ENCODE measurements around the gene RPL22. TPM values are rescaled to one million over a fixed set of nuclear protein-coding genes. Genes with fewer than 3 reads are reported as not detected.

RPL22 gene
- total RNA-seq, 1 experiment from 2014 or later, result 456 TPM

DNA sequence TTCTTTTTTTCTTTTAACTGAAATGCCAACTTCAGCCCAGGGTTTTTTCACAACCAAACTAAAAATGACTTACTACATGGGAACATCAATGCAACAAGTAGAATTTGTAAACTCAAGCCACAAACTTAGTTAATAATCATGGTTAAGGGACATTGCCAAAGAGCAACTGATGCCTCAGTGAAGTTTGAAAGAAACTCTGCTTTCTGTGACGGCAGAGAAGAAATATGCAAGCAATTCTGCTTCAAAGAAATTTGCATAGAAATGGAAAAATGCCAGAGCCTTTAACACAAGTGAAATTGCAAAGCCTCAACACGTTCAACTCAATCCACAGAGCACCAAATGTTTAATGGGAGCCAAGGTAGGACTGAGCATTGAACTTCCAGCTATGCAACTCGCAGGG is 14.2 kb downstream of the RPL22 start:
- RAD21 ChIA-PET (ENCODE audit: low non-redundant PET in 1 of 2, low total read pairs in 2 of 2, uncharacterized antibody in 2 of 2, unreplicated experiment in 2 of 2), result no interaction called here
- CTCF ChIA-PET, result interaction anchor here (0.9 to 2.4 kb wide), 10 partner anchors 9 to 234 kb away, joined by 3 to 19 read pairs (median 4); partner anchors contain the start of genes HES2, RNF207 and RPL22
- intact Hi-C loops (cut with micrococcal nuclease), result loop anchor here (2.0 kb wide), 1 partner anchor 76 kb away; no protein-coding TSS in a partner anchor
- no peak for TF ChIP-seq FOSL1 (IDR thresholded peaks at IDR 0.05; ENCODE audit: low read depth)
- TF ChIP-seq, protein P1, sequence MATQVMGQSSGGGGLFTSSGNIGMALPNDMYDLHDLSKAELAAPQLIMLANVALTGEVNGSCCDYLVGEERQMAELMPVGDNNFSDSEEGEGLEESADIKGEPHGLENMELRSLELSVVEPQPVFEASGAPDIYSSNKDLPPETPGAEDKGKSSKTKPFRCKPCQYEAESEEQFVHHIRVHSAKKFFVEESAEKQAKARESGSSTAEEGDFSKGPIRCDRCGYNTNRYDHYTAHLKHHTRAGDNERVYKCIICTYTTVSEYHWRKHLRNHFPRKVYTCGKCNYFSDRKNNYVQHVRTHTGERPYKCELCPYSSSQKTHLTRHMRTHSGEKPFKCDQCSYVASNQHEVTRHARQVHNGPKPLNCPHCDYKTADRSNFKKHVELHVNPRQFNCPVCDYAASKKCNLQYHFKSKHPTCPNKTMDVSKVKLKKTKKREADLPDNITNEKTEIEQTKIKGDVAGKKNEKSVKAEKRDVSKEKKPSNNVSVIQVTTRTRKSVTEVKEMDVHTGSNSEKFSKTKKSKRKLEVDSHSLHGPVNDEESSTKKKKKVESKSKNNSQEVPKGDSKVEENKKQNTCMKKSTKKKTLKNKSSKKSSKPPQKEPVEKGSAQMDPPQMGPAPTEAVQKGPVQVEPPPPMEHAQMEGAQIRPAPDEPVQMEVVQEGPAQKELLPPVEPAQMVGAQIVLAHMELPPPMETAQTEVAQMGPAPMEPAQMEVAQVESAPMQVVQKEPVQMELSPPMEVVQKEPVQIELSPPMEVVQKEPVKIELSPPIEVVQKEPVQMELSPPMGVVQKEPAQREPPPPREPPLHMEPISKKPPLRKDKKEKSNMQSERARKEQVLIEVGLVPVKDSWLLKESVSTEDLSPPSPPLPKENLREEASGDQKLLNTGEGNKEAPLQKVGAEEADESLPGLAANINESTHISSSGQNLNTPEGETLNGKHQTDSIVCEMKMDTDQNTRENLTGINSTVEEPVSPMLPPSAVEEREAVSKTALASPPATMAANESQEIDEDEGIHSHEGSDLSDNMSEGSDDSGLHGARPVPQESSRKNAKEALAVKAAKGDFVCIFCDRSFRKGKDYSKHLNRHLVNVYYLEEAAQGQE (IDR thresholded peaks at IDR 0.05; ENCODE audit: low read depth), result no peak
- no peak for TF ChIP-seq EZH2 (IDR thresholded peaks at IDR 0.05)
- TF ChIP-seq TCF7L2 (IDR thresholded peaks at IDR 0.05; ENCODE audit: borderline replicate concordance, extremely low read depth, insufficient read depth, insufficient read length), result no peak
- no peak for TF ChIP-seq SRF (IDR thresholded peaks at IDR 0.05; ENCODE audit: low read depth)
- no peak for TF ChIP-seq CBX3 (IDR thresholded peaks at IDR 0.05; ENCODE audit: low read depth)
- H3K4me1 ChIP-seq (ENCODE audit: control insufficient read depth in 1 of 2, insufficient read depth in 2 of 2, low read length in 2 of 2), result peaks cover 7 to 16% of the 10 kb centered on the region in 2 experiments
- POLR2A ChIA-PET, result no interaction called here
- no peaks in the 10 kb centered on the region for H3K27me3 ChIP-seq (ENCODE audit: insufficient read depth, low read length)
- no peak overlapping the region for H3K4me2 ChIP-seq (ENCODE audit: low read length)
- H3K79me2 ChIP-seq (ENCODE audit: insufficient read depth, low read length), result peaks cover 44% of the 10 kb centered on the region
- H2AFZ ChIP-seq (ENCODE audit: low read depth, low read length, poor library complexity, severe bottlenecking), result no peak overlapping the region
- H3K4me3 ChIP-seq (replicated peaks in 1 of 2; ENCODE audit: low read depth in 1 of 2, low read length in 2 of 2), result no peak overlapping the region
- no peaks in the 10 kb centered on the region for H3K9me2 ChIP-seq (ENCODE audit: insufficient read depth)
- peaks cover 31% of the 10 kb centered on the region; the same call in 1 of the 2 replicates for H4K20me1 ChIP-seq (ENCODE audit: insufficient read depth)
- ATAC-seq (no peak), DNase-seq (ENCODE audit: low read depth, low spot score) (no peak)
- no TSS peak for BruUV-seq (replicated peaks)
- no peak overlapping the region for H3K9ac ChIP-seq (ENCODE audit: low read length)
- H3K9me3 ChIP-seq (ENCODE audit: control insufficient read depth in 1 of 2, insufficient read depth in 1 of 2, low read depth in 1 of 2, low read length in 2 of 2), result no peaks in the 10 kb centered on the region
- H3K27ac ChIP-seq (ENCODE audit: low read depth, low read length), result no peak overlapping the region
- peaks cover 22 to 32% of the 10 kb centered on the region in 2 experiments for H3K36me3 ChIP-seq (ENCODE audit: control insufficient read depth in 1 of 2, insufficient read depth in 2 of 2, low read length in 2 of 2)
